Measurements from ENCODE around the gene DPH5. TPM values are rescaled to one million over a fixed set of nuclear protein-coding genes. Genes with fewer than 3 reads are reported as not detected.
A peak's percentile ranks its signal among the peaks of the same experiment; 100 is the strongest.

The DPH5 gene
- total RNA-seq, 1 donor from 2014 or later: 42.2 TPM

DNA sequence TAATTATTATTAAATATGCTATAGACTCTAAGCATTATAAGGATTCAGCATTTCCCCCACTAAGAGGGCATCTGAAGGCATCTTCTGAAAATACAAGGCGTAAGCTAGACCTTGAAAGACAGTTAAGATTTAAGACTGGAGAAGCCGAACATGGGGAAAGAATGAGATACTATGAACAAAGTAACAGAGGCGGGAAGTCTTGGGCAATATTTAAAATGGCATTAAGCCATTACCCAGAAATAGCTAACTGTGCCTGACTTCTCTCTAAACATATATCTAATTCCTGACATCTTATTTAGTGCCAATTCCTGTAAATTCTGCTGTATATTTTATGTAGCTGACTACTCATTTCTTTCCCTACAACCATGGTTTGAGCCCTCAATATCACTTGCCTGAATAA is 20.9 kb downstream of the DPH5 start:
- TF ChIP-seq, protein P1, sequence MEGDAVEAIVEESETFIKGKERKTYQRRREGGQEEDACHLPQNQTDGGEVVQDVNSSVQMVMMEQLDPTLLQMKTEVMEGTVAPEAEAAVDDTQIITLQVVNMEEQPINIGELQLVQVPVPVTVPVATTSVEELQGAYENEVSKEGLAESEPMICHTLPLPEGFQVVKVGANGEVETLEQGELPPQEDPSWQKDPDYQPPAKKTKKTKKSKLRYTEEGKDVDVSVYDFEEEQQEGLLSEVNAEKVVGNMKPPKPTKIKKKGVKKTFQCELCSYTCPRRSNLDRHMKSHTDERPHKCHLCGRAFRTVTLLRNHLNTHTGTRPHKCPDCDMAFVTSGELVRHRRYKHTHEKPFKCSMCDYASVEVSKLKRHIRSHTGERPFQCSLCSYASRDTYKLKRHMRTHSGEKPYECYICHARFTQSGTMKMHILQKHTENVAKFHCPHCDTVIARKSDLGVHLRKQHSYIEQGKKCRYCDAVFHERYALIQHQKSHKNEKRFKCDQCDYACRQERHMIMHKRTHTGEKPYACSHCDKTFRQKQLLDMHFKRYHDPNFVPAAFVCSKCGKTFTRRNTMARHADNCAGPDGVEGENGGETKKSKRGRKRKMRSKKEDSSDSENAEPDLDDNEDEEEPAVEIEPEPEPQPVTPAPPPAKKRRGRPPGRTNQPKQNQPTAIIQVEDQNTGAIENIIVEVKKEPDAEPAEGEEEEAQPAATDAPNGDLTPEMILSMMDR (IDR thresholded peaks at IDR 0.05; ENCODE audit: unreplicated experiment): no peak
- Mint-ChIP-seq H3K36me3 (ENCODE audit: low read depth, unreplicated experiment) (peaks cover 6% of the 10 kb centered on the region), H3K27me3 (ENCODE audit: unreplicated experiment) (peaks cover 3% of the 10 kb centered on the region), H3K9me3 (ENCODE audit: unreplicated experiment) (no peaks in the 10 kb centered on the region), H3K27ac (ENCODE audit: unreplicated experiment) (no peak overlapping the region), H3K4me3 (ENCODE audit: unreplicated experiment) (no peak overlapping the region), H3K4me1 (ENCODE audit: unreplicated experiment) (peaks cover 27% of the 10 kb centered on the region)
- no peak for DNase-seq (ENCODE audit: low spot score)

DNA sequence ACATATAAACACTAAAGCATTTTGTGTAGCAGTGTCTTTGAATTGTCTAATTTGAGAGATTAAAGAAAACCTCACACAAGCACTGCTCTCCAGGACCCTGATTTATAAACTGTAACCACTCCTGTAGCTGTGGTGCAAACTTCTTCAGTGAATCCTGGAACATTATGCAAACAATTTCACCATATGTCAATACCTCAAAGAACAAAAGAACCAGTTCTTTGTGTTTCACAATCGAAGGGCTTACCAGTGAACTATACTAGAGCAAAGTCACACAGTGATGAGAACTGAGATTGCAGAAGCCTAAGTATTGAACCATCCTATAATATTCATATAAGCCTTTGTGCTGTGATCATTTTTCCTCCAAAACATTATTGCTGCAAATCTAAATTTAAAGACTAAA is 21.5 kb downstream of the DPH5 start:
- Mint-ChIP-seq H3K4me3 (ENCODE audit: unreplicated experiment) (no peak overlapping the region), H3K36me3 (ENCODE audit: low read depth, unreplicated experiment) (peaks cover 6% of the 10 kb centered on the region), H3K27me3 (ENCODE audit: unreplicated experiment) (peaks cover 4% of the 10 kb centered on the region), H3K27ac (ENCODE audit: unreplicated experiment) (no peak overlapping the region), H3K4me1 (ENCODE audit: unreplicated experiment) (peaks cover 27% of the 10 kb centered on the region), H3K9me3 (ENCODE audit: unreplicated experiment) (no peaks in the 10 kb centered on the region)
- TF ChIP-seq, protein P1 (IDR thresholded peaks at IDR 0.05; ENCODE audit: unreplicated experiment): no peak
- DNase-seq (ENCODE audit: low spot score): no peak

DNA sequence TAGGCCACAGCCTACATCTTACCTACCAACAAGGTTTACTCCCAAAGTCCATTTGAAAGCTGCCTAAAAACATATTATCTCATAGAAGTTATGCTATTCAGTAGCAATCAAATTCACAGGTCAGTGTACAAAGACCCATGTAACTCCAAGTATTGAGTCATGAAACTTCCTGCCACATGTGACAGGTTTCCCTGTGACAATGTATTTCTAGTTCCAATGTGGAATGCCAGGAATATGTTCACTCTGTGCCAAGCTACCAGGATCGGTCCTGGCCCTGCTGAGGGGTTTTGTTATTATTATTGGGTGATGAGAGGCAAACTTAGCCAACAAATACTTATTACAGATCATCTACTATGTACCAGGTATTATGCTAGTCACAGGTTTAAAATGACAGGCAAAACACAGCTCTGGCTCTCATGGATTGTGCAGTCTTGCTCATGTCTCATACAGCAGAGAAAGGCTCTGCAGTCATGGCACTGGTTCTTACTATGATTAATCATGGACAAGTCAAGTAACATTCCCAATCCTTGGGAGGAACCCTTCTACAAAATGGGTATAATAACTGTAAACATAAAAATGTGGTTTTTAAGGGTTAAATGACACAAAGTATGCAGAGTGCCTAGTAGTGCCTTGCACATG is 22.5 kb downstream of the DPH5 start:
- H3K36me3 Mint-ChIP-seq (ENCODE audit: low read depth, unreplicated experiment): peaks cover 4% of the 10 kb centered on the region
- DNase-seq (ENCODE audit: low spot score): no peak
- H3K27me3 Mint-ChIP-seq (ENCODE audit: unreplicated experiment): peaks cover 4% of the 10 kb centered on the region
- H3K4me3 Mint-ChIP-seq (ENCODE audit: unreplicated experiment): no peak overlapping the region
- TF ChIP-seq, protein P1 (IDR thresholded peaks at IDR 0.05; ENCODE audit: unreplicated experiment): no peak
- no peaks in the 10 kb centered on the region for H3K9me3 Mint-ChIP-seq (ENCODE audit: unreplicated experiment)
- H3K4me1 Mint-ChIP-seq (ENCODE audit: unreplicated experiment): peaks cover 31% of the 10 kb centered on the region
- no peak overlapping the region for H3K27ac Mint-ChIP-seq (ENCODE audit: unreplicated experiment)

DNA sequence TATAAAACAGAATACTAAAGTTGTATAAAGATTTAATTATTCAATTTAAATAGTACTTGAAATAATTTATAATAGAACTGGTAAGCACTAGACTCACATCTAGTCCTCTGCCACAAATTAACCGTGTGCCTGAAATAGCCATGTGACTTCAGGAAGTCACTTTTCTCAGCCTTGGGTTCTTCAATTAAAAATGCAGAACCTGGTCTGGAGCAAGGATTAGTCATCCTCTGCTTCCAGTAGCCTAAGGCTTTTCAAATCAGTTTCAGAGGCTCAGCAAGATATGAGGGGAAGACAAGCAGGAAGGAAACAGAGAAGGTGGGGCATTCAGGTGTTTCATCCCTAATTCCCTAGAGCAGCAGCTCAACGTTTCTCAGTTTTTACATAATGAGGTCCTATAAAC is 23.0 kb downstream of the DPH5 start:
- DNase-seq (ENCODE audit: low spot score): no peak
- H3K27ac Mint-ChIP-seq (ENCODE audit: unreplicated experiment): no peak overlapping the region
- no peaks in the 10 kb centered on the region for H3K9me3 Mint-ChIP-seq (ENCODE audit: unreplicated experiment)
- peaks cover 7% of the 10 kb centered on the region for H3K36me3 Mint-ChIP-seq (ENCODE audit: low read depth, unreplicated experiment)
- TF ChIP-seq, protein P1 (IDR thresholded peaks at IDR 0.05; ENCODE audit: unreplicated experiment): no peak
- peaks cover 35% of the 10 kb centered on the region for H3K4me1 Mint-ChIP-seq (ENCODE audit: unreplicated experiment)
- no peak overlapping the region for H3K4me3 Mint-ChIP-seq (ENCODE audit: unreplicated experiment)
- H3K27me3 Mint-ChIP-seq (ENCODE audit: unreplicated experiment): peaks cover 4% of the 10 kb centered on the region

DNA sequence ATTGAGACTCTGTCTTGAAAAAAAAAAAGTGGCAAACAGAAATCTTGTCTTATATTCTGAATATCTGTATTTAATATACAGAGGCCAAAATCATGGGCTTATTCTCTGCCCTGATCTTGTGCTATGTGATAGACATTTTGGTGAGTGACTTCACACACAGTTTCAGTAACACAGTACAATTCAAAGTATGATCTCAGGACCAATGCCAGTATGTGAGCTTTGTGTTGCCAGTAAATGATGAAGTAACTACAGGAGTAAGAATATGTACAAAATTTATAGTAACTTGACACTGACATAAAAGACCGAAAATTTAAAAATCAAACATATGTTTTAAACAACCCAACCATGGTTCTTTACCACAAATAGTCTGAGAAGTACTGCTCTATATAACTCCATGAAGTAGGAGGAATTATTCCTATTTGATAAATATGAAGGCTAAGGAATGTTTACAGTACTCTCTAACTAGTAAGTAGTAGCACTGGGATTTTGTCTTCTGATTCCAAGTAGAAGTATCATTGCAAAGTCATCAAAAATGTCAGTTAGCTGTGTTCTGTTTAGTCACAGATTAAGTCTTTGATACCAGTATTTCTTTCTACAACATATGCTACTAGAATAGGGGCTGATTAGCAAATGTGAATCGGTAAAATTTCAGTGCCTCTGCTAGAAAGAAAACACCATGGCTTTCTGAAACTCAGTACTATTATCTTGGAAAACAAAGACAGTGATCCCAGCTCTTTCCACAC is 25.3 kb downstream of the DPH5 start:
- Mint-ChIP-seq H3K27me3 (ENCODE audit: unreplicated experiment) (peaks cover 7% of the 10 kb centered on the region), H3K36me3 (ENCODE audit: low read depth, unreplicated experiment) (peaks cover 8% of the 10 kb centered on the region), H3K4me3 (ENCODE audit: unreplicated experiment) (peak overlapping the region; percentile 37), H3K27ac (ENCODE audit: unreplicated experiment) (no peak overlapping the region), H3K4me1 (ENCODE audit: unreplicated experiment) (peaks cover 47% of the 10 kb centered on the region), H3K9me3 (ENCODE audit: unreplicated experiment) (no peaks in the 10 kb centered on the region)
- DNase-seq (ENCODE audit: low spot score): no peak
- TF ChIP-seq, protein P1 (IDR thresholded peaks at IDR 0.05; ENCODE audit: unreplicated experiment): no peak
